GM18507 (cell line): ENCODE measurements around the gene CORO6.
A peak's percentile ranks its signal among the peaks of the same experiment; 100 is the strongest.

ENCODE experiments used
- DNase-seq: peaks from one replicate; pipeline ENCODE4 v3.0.0; 2011; ENCODE audit warnings: low read depth; ENCODE audit not compliant: insufficient read length; ENCODE audit errors: extremely low spot score
- FAIRE-seq: peaks from 2 replicates; lab custom pipeline; 2011; peaks lifted over from hg19 to GRCh38; lab: Jason Lieb, UNC

Gene CORO6

DNA sequence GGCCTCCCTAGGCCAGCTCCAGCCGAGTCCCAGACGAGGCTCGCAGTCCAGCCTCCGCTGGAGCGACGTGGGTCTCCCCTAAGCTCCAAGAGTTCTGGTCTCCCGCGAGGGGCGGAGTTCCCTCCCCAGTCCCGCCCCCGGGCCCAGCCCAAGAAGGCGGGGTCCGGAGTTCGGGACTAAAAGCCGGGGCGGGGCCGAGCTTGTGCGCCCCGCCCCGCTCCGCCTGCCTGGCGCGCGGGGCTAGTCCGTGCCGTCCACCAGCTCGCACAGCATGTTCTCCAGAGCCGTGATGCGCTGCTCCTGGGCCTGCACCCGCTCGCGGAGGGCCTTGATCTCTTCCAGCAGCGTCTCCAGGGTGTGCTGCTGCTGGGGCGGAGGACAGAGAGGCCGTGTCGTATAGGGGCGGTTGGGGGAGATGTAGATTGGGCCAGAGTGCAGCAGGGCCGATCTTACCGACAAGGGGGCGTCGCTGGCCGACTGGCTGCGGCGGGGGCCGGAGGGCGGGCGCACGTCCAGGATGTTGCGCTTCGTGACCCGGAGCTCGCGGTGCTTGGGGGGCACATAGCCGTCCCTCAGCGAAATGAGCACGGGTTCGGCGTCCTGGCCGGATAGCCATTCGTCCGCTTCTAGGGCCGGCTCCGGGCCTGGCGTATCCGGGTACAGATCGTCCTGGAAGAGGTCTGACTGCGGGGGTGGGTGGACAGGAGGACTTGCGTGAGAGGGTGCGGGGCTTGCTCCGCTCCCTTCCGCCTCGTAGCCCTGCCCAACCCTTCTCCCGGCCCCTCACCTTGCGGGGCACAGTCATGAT, 7.0 kb downstream of the CORO6 start:
- peak; percentile 75 for DNase-seq
- FAIRE-seq = peak; percentile 87

DNA sequence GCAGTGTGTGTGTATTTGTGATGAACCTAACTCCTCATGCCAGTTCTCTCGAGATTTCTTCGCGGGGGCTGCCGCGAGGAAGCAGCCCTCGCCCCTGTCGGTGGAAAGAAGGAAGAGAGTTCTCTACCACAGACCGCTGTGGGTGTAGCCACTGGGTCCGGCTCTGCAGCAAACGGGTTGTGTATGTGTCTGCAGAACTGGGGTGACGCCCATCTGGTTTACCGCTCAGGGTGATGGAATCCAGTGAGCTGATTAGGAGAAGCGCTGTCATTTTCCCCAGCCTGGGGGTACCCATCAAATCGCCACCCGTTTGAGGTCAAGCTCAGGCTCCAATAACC, 7.7 kb downstream of the CORO6 start:
- no peak for FAIRE-seq
- no peak for DNase-seq

DNA sequence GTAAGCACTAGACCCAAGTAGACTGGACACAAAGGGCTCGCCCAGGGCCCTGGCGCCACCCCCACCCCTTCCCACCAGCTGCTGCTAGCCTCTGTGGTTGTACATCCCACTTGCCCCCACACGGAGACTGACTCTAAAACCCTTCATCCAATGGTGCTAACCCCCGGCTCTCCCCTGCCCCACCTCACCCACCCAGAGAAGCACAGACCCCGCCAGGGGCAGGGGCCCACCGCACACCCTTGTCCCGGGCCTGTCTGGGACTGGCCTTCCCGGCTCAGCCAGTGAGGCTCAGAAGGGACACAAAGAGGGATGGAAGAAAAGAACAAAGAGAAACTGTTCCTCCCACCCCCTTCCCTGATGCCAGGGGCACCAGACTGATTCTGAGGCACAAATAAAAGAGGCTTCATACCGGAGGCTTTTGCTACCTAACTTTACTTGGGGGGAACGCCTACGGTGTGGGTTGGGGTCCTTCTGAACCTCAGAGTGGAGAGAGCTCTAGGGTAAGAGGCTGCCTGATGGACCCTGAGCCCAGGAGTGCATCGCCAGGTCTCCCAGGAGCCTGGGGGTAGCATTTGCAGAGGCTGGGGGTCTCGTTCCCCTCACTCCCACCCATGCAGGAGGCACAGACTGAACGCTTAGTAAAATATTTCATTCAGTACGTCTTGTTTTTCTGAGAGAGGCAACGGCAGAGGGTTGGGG, 8.2 kb downstream of the CORO6 start:
- FAIRE-seq (no peak), DNase-seq (no peak)

DNA sequence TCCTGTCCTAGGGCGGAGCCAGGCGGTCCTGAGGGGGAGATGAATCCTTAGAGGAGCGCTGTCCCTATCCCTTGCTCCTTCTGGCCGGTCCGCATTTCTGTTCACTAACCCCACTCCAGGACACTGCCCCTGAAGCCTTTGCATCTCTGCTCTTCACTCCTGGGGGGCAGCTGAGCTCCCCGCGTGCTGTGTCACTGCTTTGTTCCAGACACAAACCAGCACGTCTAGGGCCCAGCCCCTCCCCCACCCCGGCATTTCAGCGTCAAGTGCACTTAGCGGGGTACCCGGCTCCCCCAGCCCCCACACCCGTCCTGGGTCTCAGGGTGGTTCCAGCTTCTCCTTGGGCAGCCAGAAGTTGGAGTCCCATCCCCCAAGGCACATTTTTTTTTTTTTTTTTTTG, 8.9 kb downstream of the CORO6 start:
- no peak for DNase-seq
- no peak for FAIRE-seq

DNA sequence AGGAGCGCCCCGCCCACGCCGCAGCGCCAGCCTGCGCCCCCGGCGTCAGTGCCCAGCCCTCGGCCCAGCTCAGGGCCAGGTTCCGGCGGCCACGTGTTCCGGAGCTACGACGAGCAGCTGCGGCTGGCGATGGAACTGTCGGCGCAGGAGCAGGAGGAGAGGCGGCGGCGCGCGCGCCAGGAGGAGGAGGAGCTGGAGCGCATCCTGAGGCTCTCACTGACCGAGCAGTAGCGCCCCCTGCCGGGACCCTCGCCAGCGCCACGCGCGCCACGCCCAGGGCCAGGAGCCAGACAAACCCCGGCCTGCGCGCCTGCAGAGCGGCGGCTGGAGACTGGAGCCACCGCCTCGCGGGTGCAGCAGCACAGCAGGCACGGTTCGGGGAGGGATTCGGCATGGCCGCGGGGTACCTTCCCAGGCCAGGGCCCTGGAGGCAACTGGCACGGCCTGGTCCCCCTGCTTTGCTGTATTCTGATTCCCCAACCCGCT, 9.3 kb downstream of the CORO6 start:
- peak; percentile 73 for FAIRE-seq
- DNase-seq = no peak

DNA sequence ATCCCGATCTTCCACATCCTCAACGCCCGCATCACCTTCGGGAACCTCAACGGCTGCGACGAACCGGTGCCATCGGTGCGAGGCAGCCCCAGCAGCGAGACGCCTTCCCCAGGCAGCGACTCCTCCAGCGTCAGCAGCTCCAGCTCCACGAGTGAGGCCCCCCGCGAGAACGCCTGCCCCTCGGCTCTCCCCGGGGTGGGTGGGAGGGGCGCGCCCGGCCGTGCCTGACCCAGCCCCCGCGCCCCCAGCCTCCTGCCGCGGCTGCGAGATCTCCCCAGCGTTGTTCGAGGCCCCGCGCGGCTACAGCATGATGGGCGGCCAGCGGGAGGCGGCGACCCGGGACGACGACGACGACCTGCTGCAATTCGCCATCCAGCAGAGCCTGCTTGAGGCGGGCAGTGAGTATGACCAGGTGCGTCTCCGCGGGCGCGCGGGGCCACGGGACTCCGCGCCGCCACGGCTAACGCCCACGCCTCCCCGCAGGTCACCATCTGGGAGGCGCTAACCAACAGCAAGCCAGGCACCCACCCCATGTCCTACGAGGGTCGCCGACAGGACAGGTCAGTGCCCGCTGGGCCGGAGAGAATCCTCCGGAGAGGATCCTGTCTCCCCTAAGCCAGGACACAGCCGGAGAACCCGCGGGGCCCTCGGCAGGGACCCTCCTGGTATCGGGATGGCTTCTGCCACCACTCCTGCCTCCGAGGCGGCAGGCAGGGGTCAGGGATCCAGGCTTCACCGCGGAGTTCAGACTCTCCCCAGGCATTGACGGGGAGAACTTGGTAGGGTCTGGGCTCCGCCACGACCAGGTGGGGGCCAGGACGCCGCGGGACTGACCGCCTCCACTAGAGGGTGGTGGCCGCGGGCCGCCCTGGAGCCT, 10.1 kb downstream of the CORO6 start:
- FAIRE-seq (no peak), DNase-seq (no peak)

DNA sequence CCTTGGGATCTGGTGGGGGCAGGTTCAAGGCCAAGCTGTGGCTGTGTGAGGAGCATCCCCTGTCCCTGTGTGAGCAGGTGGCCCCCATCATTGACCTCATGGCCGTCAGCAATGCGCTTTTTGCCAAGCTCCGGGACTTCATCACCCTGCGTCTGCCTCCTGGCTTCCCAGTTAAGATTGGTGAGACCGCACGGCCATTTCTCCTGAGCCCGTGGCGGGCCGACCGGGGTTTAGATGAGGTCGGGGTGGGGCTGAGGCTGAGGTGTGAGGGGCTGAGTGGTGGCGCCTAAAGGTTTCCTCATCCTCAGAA, 10.7 kb downstream of the CORO6 start:
- DNase-seq = no peak
- no peak for FAIRE-seq

DNA sequence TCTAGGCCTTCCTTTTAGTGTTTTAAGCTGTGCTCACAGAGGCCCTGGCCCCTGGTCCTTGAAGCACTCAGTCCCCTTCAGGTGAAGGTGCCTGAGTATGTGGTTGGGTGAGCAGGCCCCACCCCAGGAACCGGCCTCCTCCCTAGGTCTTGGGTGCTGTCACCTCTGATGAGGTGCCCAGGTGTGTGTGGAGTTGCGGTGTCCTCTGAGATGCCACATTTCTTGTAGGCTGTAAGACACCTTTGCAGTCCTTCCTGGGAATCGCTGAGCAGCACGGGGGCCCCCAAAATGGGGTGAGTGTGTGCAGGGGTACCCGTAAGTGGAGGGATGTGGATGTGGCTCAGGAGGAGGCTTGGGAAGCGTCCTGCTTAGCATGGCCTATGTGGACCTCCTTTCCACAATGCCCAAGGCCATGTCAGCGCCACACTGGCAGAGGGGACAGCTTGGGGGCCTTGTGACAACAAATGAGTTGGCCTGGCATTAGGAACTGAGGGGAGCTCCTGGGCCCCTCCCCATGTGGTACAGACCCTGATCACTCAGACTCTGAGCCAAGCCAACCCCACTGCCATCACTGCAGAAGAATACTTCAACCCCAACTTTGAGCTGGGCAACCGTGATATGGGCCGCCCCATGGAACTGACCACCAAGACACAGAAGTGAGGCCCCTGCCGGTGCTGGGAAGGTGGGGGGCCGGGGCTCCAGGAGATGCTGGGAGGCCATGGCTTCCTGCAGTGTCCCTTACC, 11.2 kb downstream of the CORO6 start:
- no peak for FAIRE-seq
- DNase-seq = no peak

DNA sequence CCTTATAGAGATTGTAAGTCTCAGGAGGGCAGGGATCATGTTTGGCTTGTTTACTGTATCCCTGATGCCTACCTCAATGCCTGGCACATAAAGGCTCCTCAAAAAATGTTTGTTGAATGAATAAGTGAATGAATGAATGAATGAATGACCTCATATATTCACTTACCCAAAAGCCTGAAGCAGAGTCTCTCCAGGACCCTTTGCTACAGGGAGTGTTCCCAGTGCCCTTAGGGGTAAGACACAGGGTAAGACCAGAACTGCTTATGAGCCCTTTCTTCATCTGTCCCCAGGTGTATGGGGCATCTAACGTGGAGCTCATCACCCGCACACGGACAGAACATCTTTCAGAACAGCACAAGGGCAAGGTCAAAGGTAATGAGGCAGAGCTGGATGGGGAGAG, 12.3 kb downstream of the CORO6 start:
- FAIRE-seq (no peak), DNase-seq (no peak)

DNA sequence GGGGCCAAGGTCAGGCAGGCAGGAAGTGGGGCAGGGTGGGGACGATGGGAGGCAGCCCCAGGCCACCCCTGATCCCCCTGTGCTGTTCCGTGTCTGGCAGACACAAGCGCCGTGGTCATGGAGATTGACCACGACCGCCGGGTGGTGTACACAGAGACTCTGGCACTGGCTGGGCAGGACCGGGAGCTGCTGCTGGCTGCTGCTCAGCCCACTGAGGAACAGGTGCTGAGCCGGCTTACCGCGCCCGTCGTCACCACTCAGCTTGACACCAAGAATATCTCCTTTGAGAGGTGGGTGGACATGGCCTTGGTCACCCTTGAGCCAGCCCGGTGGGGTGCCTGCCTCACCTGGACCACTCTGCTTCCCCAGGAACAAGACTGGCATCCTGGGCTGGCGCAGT, 13.7 kb downstream of the CORO6 start:
- FAIRE-seq (no peak), DNase-seq (no peak)

DNA sequence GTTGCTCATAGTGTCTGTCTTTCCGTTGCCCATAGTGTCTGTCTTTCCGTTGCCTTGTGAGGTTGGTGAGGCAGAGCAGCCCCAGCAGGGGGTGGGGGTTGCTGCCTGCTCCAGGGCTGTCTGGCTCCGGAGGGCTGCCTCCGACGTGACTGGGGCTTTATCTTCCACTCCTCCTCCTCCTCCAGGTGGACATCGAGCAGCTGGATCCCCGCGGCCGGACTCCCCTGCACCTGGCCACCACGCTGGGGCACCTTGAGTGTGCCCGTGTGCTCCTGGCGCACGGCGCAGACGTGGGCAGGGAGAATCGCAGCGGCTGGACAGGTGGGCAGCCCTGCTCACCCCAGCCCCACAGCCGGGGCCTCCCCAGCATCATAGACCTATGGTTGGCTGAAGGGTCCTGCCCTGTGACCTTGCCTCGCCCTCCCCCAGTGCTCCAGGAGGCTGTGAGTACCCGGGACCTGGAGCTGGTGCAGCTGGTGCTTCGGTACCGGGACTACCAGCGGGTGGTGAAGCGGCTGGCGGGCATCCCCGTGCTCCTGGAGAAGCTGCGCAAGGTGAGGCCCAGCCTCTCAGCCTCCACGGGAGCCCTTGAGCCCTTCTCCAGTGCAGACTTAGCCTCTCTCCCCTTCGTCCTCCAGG, 15.0 kb downstream of the CORO6 start:
- no peak for FAIRE-seq
- DNase-seq = no peak

DNA sequence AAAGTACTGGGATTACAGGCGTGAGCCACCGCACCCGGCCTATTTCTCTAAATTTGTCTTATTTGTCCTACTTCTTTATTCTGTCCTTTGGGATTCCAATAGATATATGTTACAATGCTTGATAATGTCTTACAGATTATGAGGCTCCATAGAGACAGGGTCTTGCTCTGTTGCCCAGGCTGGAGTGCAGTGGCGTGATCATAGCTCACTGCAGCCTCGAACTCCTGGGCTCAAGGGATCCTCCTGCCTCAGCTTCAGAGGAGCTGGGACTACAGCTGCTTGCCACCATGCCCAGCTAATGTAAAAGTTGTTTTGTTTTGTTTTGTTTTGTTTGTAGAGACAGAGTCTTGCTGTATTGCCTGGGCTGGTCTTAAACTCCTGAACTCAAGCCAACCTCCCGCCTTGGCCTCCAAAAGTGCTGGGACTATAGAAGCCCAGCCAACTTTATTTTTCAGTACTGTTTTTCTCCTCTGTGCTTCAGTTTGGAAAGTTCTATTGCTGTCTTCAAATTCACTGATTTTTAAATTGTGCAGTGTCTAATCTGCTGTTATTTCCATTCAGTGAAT, 19.5 kb downstream of the CORO6 start:
- no peak for FAIRE-seq

DNA sequence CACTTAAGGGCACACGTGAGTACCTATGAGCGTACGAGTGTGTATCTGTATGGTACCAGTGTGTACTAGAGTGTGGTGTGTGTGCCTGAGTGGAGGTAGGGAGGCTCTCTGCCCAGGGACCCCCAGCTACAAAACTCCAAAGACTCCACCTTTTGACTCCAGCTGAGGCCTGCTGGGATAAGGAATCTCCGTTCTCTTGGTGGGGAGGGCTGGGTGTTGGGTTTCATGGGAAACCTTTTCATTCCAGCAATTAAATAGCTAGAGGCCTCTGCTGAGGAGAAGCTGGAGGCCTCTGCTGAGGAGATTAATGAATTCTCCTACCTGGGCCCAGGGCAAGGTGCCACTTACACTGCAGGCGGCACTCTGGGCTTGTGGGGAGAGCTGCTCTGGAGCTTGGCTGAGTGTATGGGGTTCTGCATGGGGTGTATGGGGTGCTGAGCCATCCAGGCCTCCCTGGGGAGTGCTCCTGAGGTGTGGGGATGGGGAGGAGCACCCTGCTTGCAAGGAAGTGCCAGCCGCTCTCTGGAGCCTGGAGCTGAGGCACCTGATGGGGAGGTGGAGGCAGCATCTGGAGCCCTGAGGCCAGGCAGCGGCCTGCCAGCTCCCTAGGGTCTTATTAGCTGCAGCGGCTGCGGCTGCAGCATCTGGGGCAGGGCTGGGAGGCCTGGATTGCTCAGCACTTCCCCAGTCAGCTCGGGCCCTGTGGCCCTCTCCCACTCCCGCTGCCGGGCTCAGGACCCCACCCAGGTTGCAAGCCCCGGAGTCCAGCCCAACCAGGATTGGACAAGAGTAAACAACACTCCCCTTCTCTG, 25.1 kb downstream of the CORO6 start:
- FAIRE-seq = no peak
- DNase-seq = no peak

More for the DNA sequence above, 19.5 kb downstream of the CORO6 start:
- DNase-seq = no peak

DNA sequence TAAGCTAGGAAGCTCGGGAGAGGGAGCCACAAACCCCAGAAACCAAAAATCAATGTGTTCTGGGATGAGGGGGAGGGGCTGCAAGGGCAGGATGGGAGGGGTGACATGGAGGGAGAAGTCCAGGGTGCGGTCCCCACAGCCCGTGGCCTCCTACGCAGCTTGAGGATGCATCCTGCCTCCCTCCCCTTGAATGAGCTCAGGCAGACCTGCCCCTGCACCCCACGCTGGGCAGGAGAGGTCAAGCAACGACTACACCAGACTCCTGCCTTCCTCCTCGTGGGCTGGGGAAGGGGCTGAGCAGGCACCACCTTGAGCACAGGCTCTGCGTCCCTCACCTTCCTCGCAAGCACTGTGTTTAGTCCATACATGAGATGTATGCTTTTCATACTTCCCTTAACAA, 25.9 kb downstream of the CORO6 start:
- DNase-seq = no peak
- FAIRE-seq = no peak

DNA sequence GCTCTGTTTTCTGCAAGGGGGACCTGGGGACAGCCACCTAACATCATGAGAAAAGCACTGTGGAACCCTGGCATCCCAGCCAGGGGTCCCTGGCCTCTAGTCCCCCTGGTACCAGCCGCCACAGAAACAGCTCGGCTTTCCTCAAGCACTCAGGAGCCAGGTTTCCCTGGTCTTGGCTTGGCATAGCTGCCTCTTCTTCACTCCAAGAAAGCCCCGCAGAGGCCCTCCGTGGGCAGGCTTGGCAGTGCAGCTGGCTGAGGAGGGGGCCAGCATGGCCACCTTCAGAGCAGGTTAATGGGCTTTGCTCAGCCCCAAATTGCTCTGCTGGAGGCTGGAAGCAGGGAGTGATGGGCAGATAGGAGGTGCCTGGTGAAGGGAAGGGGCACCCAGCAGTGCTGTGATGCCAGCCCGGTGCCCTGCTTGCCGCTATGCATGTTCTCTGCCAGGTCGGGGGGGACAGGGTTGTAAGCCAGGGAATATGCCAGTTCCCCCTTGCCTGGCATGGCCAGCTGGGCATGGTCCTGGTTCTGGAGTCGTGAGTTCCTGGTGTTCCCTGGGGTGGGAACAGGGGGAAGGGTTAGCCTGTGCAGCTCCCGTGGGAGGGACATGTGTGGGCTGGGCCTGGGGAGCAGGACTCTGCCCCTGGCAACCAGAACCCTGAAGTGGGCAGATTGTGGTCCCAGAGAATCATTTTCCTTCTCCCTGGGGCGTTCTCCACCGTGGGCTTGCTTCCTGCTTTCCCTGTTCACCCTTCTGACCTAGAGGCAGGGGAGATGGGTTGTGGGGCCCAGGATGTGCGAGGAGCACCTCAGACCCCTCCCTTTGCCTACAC, 26.6 kb downstream of the CORO6 start:
- FAIRE-seq (no peak), DNase-seq (no peak)

DNA sequence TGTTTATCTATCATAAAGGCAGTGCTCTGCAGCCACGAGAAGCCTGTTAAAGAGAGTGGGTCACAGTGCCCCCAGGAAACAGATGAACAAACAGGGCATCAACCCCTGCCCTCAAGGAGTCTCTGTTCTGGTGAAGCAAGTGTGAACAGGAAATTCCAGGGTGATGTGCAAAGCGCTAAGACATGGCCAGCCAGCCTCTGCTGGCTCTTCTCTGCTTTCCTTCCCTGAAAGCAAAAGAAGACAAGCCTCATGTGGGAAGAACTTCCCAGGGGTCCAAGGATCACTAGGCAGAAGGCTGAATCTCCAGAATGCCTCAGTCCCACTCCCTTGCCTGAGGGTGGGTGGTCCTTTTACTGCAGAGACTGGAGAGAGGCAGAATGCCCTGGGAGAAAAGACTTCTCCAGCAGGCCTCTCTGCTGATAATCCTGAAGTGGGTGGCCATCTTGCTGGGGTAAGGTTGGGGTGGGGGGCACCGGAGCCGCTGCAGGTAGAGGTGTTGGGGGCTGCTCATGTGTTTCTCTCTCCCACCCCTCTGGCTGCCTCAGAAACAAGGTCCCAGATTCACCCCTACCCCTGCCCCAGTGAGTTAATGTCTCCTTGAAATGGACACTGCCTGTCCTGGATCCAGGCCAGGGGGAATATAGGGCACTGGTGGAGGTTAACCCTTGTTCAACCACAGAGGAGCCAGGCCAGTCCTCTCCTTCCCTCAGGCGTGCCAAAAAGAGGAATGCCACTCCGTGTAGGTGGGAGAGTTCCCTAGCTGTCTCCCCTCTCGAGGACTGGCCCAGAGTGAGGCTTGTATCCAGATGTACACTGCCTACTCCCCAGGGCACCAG, 27.4 kb downstream of the CORO6 start:
- FAIRE-seq (no peak), DNase-seq (no peak)
